SU-DHL-6 (cell line): ENCODE data around the gene EPHA4.

Source experiments
- H2AFZ ChIP-seq: fragments of 200-600 bp; sonication (generic); 2 replicates; pipeline ENCODE4 v1.6.1; 2014; ENCODE audit warnings: low read depth, mild to moderate bottlenecking, moderate library complexity, mixed read lengths, antibody characterized with exemption, low read length; ENCODE audit not compliant: severe bottlenecking
- H3F3A ChIP-seq: fragments of 200-600 bp; shearing (Covaris generic); 2 replicates; pipeline ENCODE4 v1.6.0; 2016; ENCODE audit warnings: antibody characterized with exemption, mild to moderate bottlenecking; ENCODE audit not compliant: insufficient read depth
- H3K27ac ChIP-seq: fragments of 200-600 bp; sonication (generic); 2 replicates; pipeline ENCODE4 v1.5.1; 2016; ENCODE audit warnings: low read depth, mild to moderate bottlenecking, low read length, moderate library complexity, mixed read lengths
- H3K27me3 ChIP-seq: fragments of 200-600 bp; sonication (generic), shearing (Covaris generic); 2 replicates; pipeline ENCODE4 v1.6.0; 2014; ENCODE audit warnings: mild to moderate bottlenecking, low read length
- H3K36me3 ChIP-seq: fragments of 200-600 bp; sonication (generic); 2 replicates; pipeline ENCODE4 v1.6.1; 2014; ENCODE audit warnings: mild to moderate bottlenecking, low read length, mixed read lengths
- H3K4me2 ChIP-seq: fragments of 300-600, 200-600 bp; shearing (Covaris generic), sonication (generic); 2 replicates; pipeline ENCODE4 v1.6.0; 2014; ENCODE audit warnings: low read length, low read depth, mild to moderate bottlenecking; ENCODE audit not compliant: poor library complexity, severe bottlenecking
- H3K4me3 ChIP-seq: fragments of 200-600 bp; sonication (generic); 2 replicates; pipeline ENCODE4 v1.5.1; 2014; ENCODE audit warnings: antibody characterized with exemption, low read length, mild to moderate bottlenecking, mixed read lengths; ENCODE audit not compliant: insufficient read depth, poor library complexity, severe bottlenecking
- H3K79me2 ChIP-seq: fragments of 200-600 bp; sonication (generic); 2 replicates; pipeline ENCODE4 v1.6.1; 2014; ENCODE audit warnings: mild to moderate bottlenecking, low read length, moderate library complexity; ENCODE audit not compliant: insufficient read depth
- H3K9ac ChIP-seq: fragments of 200-600 bp; sonication (generic); 2 replicates; pipeline ENCODE4 v1.7.0; 2014; ENCODE audit warnings: mild to moderate bottlenecking, low read length
- H3K9me2 ChIP-seq: fragments of 200-600 bp; sonication (generic); replicated peaks from 2 replicates; pipeline ENCODE4 v1.6.1; 2014; ENCODE audit warnings: low read length; ENCODE audit not compliant: insufficient read depth
- H3K9me3 ChIP-seq: fragments of 200-600 bp; sonication (generic); 2 replicates; pipeline ENCODE4 v1.6.1; 2014; ENCODE audit warnings: low read length, mixed read lengths; ENCODE audit not compliant: insufficient read depth
- H4K20me1 ChIP-seq: fragments of 200-600 bp; sonication (generic); 2 replicates; pipeline ENCODE4 v1.6.1; 2014; ENCODE audit warnings: low read depth, mild to moderate bottlenecking, antibody characterized with exemption, low read length, moderate library complexity, mixed read lengths
- EZH2phosphoT487 ChIP-seq: fragments of 200-600 bp; sonication (generic), shearing (Covaris generic); conservative IDR thresholded peaks from 2 replicates; pipeline ENCODE4 v1.6.1; 2018; ENCODE audit warnings: mild to moderate bottlenecking, antibody characterized with exemption, low read length, moderate library complexity, mixed read lengths
- TF ChIP-seq, protein P1 (sequence below): fragments of 200-600 bp; sonication (generic); IDR thresholded peaks from one replicate; pipeline ENCODE4 v1.5.1; 2017; ENCODE audit warnings: antibody characterized with exemption, mild to moderate bottlenecking, low read length, moderate library complexity; ENCODE audit not compliant: insufficient read depth, poor library complexity, severe bottlenecking

EPHA4 gene

DNA sequence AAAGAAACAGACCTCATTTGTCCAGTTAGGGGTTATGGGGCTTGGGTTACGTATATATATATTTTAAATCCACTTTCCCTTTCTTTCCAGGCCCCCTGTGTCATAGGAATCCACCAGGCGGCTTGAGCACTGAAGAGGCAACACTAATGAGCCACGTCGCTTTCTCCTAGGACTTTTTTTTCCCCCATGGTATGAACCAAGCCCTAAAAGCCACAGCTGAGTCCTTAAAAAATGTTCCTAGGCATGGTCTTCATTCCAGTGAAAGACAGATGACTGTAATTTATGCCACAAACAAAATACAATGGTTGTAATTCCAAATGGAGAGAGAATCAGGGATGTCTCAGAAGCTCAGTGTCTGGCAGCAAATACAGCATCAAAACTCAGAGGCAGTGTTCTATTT, 146.8 kb downstream of the EPHA4 start:
- Histone ChIP-seq H2AFZ (no peak overlapping the region), H3K9me3 (no peaks in the 10 kb centered on the region), H3K9me2 (0 out of 2 replicates have a peak, but pooled peaks cover 3% of the 10 kb centered on the region), H3K27me3 (no peaks in the 10 kb centered on the region), H3K36me3 (no peaks in the 10 kb centered on the region), H3F3A (no peaks in the 10 kb centered on the region), H3K9ac (no peak overlapping the region), H4K20me1 (no peaks in the 10 kb centered on the region), H3K27ac (no peak overlapping the region), H3K4me2 (no peak overlapping the region), H3K79me2 (no peaks in the 10 kb centered on the region), H3K4me3 (no peak overlapping the region)
- no peak for TF ChIP-seq EZH2phosphoT487
- TF ChIP-seq, protein P1, sequence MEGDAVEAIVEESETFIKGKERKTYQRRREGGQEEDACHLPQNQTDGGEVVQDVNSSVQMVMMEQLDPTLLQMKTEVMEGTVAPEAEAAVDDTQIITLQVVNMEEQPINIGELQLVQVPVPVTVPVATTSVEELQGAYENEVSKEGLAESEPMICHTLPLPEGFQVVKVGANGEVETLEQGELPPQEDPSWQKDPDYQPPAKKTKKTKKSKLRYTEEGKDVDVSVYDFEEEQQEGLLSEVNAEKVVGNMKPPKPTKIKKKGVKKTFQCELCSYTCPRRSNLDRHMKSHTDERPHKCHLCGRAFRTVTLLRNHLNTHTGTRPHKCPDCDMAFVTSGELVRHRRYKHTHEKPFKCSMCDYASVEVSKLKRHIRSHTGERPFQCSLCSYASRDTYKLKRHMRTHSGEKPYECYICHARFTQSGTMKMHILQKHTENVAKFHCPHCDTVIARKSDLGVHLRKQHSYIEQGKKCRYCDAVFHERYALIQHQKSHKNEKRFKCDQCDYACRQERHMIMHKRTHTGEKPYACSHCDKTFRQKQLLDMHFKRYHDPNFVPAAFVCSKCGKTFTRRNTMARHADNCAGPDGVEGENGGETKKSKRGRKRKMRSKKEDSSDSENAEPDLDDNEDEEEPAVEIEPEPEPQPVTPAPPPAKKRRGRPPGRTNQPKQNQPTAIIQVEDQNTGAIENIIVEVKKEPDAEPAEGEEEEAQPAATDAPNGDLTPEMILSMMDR: no peak

DNA sequence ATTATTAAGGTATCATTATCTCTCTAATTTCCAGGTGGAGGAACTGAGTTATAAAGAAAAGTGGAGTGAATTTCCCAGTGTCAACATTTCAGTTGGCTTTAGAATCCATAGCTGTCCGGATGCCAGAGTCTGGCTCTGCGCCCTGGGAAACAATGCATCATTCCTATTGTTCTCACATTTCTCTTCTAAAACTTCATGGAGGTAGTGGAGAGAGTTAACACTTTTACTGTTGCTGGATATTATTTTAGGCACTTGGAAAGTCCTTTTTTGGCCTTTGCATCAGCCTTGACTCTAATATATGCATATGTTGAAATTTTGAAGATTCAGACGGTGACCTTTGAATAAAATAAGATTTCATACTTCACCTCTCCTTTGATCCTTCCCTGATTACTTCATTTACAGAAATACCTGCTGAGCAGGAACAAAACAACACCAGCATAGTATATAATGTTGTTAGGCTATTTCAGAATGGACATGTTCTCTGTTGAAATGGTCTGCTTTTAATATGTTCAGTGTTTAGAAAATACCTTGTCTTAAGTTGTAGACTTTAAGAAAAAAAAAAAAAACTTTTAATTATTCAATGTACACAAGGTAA, 148.8 kb downstream of the EPHA4 start:
- Histone ChIP-seq H3F3A (no peaks in the 10 kb centered on the region), H3K36me3 (no peaks in the 10 kb centered on the region), H3K9ac (no peak overlapping the region), H3K79me2 (no peaks in the 10 kb centered on the region), H3K4me2 (no peak overlapping the region), H4K20me1 (no peaks in the 10 kb centered on the region), H3K9me2 (0 out of 2 replicates have a peak, but pooled peaks cover 3% of the 10 kb centered on the region), H3K27ac (no peak overlapping the region), H3K9me3 (no peaks in the 10 kb centered on the region), H2AFZ (no peak overlapping the region), H3K27me3 (no peaks in the 10 kb centered on the region), H3K4me3 (no peak overlapping the region)
- TF ChIP-seq, protein P1: no peak
- TF ChIP-seq EZH2phosphoT487: no peak

DNA sequence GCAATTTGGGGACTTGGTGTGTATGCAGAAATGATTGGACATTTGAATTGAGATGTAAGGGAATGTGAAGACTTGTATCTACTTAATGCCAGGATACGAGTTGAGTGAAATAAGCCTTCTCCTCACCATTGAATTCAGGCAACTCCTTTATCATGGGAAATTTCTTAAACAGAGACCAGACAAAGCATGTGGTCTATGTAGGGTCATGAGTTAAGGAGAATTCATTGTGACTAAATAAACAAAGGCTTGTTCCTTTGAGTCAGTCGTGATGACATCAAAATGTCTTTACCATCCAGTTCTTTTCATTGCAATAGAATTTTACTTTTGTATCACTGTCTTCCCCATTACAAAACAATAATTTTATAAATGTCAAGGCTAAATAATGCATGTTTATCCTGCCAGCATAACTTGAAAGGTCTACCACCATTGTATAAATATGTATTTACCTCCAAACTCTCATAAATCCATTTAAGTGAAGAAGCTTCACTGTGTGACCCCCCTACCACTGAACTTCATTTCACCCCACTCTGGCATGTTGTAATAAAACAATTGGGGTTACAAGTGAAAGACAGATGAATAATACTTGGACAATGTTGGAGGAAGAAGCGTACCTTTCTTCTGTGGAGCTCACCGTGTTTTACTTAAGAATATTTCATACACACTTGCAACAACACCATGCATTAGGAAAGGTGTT, 149.4 kb downstream of the EPHA4 start:
- no peaks in the 10 kb centered on the region for H3K79me2 ChIP-seq
- H3F3A ChIP-seq: no peaks in the 10 kb centered on the region
- H3K4me3 ChIP-seq: no peak overlapping the region
- TF ChIP-seq EZH2phosphoT487: no peak
- TF ChIP-seq, protein P1: no peak
- 0 out of 2 replicates have a peak, but pooled peaks cover 3% of the 10 kb centered on the region for H3K9me2 ChIP-seq
- H3K27ac ChIP-seq: no peak overlapping the region
- no peak overlapping the region for H2AFZ ChIP-seq
- no peaks in the 10 kb centered on the region for H3K36me3 ChIP-seq
- H3K9ac ChIP-seq: no peak overlapping the region
- no peak overlapping the region for H3K4me2 ChIP-seq
- no peaks in the 10 kb centered on the region for H3K27me3 ChIP-seq
- H3K9me3 ChIP-seq: no peaks in the 10 kb centered on the region
- H4K20me1 ChIP-seq: no peaks in the 10 kb centered on the region
